Breast epithelium (tissue), 3 donors: Measurements from ENCODE around the gene NHERF2.

Experiments used
- POLR2A ChIP-seq: fragments of 450-650 bp; IDR thresholded peaks from one replicate; pipeline ENCODE4 v1.6.1; 2016; ENCODE audit warnings: antibody characterized with exemption, mild to moderate bottlenecking, moderate library complexity
- TF ChIP-seq, protein P1 (sequence below), 3 donors: fragments of 450-650 bp; IDR thresholded peaks; one replicate each; pipeline ENCODE4 v1.5.1; 2016 to 2017; ENCODE audit warnings: antibody characterized with exemption in 3 of 3, mild to moderate bottlenecking in 3 of 3, moderate library complexity in 3 of 3

GRCh38 chr16:1982991-1983543 lies 43.6 kb upstream of the NHERF2 start:
- TF ChIP-seq, protein P1, sequence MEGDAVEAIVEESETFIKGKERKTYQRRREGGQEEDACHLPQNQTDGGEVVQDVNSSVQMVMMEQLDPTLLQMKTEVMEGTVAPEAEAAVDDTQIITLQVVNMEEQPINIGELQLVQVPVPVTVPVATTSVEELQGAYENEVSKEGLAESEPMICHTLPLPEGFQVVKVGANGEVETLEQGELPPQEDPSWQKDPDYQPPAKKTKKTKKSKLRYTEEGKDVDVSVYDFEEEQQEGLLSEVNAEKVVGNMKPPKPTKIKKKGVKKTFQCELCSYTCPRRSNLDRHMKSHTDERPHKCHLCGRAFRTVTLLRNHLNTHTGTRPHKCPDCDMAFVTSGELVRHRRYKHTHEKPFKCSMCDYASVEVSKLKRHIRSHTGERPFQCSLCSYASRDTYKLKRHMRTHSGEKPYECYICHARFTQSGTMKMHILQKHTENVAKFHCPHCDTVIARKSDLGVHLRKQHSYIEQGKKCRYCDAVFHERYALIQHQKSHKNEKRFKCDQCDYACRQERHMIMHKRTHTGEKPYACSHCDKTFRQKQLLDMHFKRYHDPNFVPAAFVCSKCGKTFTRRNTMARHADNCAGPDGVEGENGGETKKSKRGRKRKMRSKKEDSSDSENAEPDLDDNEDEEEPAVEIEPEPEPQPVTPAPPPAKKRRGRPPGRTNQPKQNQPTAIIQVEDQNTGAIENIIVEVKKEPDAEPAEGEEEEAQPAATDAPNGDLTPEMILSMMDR (IDR thresholded peaks at IDR 0.05): no peak
- no peak for TF ChIP-seq POLR2A
